HL-60 (cell line): ENCODE data around the gene CFAP58.
A peak's percentile ranks its signal among the peaks of the same experiment; 100 is the strongest.

Source experiments
- DNase-seq, 2 experiments: peaks; one replicate each; pipeline ENCODE4 v3.0.0-alpha.2; 2010 to 2020; ENCODE audit warnings: low read depth in 1 of 2, low spot score in 1 of 2
- H3K27ac ChIP-seq: fragments of 250-450 bp; sonication (Bioruptor Pico); replicated peaks from 2 replicates; pipeline ENCODE4 v1.5.1; 2020; ENCODE audit warnings: mild to moderate bottlenecking, moderate library complexity
- H3K27me3 ChIP-seq: fragments of 250-450 bp; sonication (Bioruptor Pico); 2 replicates; pipeline ENCODE4 v1.5.1; 2021; ENCODE audit warnings: mild to moderate bottlenecking, moderate library complexity; ENCODE audit not compliant: insufficient read depth, poor library complexity, severe bottlenecking
- H3K4me3 ChIP-seq: replicated peaks from 2 replicates; pipeline ENCODE4 v1.5.1; 2011; ENCODE audit warnings: mild to moderate bottlenecking, control low read depth, low read length; ENCODE audit not compliant: insufficient read depth
- GABPA ChIP-seq: IDR thresholded peaks from 2 replicates; pipeline ENCODE4 v1.6.1; 2012; ENCODE audit warnings: low read depth
- POLR2AphosphoS5 ChIP-seq: IDR thresholded peaks from 2 replicates; pipeline ENCODE4 v1.6.1; 2012; ENCODE audit warnings: low read depth
- REST ChIP-seq: IDR thresholded peaks from 2 replicates; pipeline ENCODE4 v1.6.1; 2012; ENCODE audit warnings: low read depth; ENCODE audit not compliant: insufficient replicate concordance
- SPI1 ChIP-seq: IDR thresholded peaks from 2 replicates; pipeline ENCODE4 v1.6.1; 2012; ENCODE audit warnings: low read depth, mild to moderate bottlenecking, borderline replicate concordance
- TF ChIP-seq, protein P1 (sequence below): IDR thresholded peaks from one replicate; pipeline ENCODE4 v1.5.1; 2011; ENCODE audit warnings: low read length, control low read depth, inconsistent platforms; ENCODE audit not compliant: insufficient read depth

CFAP58 gene

DNA sequence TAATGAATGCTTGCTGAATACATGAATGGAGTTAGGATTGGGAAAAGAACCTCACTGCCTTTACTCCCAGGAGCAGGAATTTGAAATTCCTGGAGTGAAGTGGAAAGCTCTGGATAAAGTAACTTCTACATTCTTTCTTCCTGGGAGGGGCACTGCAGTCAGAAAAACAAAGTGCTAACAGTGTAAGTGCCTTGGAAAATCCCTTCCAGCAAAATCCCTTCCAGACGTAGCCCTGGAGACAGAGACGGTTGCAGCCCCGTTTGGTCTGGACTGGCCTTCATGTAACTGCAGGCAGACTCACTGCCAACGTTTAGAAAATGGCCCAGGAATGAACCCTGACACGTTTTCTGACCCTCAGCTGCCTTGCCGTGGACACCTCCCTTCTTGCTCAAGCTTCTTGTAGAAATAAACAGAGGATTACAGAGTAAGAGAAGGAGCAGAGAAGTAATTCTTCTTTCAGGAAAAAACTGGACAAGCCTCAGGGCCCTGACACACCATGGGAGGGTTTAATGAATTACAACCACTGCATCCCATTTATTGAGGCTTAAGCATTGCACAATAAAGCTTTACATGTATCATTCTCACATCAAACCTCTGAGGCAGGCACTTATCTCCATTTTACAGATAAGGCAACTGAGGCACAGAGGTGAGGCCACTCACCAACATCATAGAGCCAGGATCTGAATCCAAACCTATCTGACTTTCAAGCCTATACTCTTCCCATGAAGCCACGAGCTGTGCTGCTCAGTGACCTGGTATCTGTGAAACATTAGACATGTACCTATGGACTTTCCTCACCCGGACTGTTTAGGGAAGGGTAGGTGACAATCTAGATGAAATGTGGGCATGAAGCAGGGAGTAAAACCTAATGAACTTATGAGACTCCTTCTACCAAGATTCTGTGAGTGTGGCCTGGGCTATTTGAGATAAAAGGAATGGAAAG is 23.2 kb upstream of the CFAP58 start:
- DNase-seq = no peak
- Histone ChIP-seq H3K27ac (peak overlapping the region; percentile 80), H3K4me3 (no peak overlapping the region), H3K27me3 (no peaks in the 10 kb centered on the region)
- TF ChIP-seq GABPA (no peak), REST (no peak), POLR2AphosphoS5 (no peak), SPI1 (no peak)
- TF ChIP-seq, protein P1, sequence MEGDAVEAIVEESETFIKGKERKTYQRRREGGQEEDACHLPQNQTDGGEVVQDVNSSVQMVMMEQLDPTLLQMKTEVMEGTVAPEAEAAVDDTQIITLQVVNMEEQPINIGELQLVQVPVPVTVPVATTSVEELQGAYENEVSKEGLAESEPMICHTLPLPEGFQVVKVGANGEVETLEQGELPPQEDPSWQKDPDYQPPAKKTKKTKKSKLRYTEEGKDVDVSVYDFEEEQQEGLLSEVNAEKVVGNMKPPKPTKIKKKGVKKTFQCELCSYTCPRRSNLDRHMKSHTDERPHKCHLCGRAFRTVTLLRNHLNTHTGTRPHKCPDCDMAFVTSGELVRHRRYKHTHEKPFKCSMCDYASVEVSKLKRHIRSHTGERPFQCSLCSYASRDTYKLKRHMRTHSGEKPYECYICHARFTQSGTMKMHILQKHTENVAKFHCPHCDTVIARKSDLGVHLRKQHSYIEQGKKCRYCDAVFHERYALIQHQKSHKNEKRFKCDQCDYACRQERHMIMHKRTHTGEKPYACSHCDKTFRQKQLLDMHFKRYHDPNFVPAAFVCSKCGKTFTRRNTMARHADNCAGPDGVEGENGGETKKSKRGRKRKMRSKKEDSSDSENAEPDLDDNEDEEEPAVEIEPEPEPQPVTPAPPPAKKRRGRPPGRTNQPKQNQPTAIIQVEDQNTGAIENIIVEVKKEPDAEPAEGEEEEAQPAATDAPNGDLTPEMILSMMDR = no peak

GRCh38 chr10:104331208-104331838 is 22.3 kb upstream of the CFAP58 start:
- no peak overlapping the region for H3K4me3 ChIP-seq
- DNase-seq = no peak
- no peaks in the 10 kb centered on the region for H3K27me3 ChIP-seq
- peak overlapping the region; percentile 12 for H3K27ac ChIP-seq
- TF ChIP-seq REST (no peak), POLR2AphosphoS5 (no peak), GABPA (no peak), SPI1 (no peak)
- TF ChIP-seq, protein P1 = no peak

GRCh38 chr10:104332243-104333031 is 21.2 kb upstream of the CFAP58 start:
- H3K27me3 ChIP-seq = no peaks in the 10 kb centered on the region
- no peak overlapping the region for H3K27ac ChIP-seq

More at GRCh38 chr10:104332243-104333031, 21.2 kb upstream of the CFAP58 start:
- DNase-seq = no peak
- no peak for TF ChIP-seq REST
- TF ChIP-seq, protein P1 = no peak
- H3K4me3 ChIP-seq = no peak overlapping the region
